H9 (cell line): Measurements from ENCODE around the gene WDR4. TPM values are rescaled to one million over a fixed set of nuclear protein-coding genes. Genes with fewer than 3 reads are reported as not detected.
A peak's percentile ranks its signal among the peaks of the same experiment; 100 is the strongest.

Experiments used
- DNase-seq: peaks from one replicate; pipeline ENCODE4 v3.0.0-alpha.2; 2017
- H2AFZ ChIP-seq: one replicate; pipeline ENCODE4 v1.6.1; 2013; ENCODE audit warnings: mild to moderate bottlenecking, low read length, control low read depth, moderate library complexity
- H2AK5ac ChIP-seq: 2 replicates; pipeline ENCODE4 v1.6.1; 2013; ENCODE audit warnings: low read length, control low read depth, mixed read lengths; ENCODE audit not compliant: insufficient read length
- H2BK120ac ChIP-seq: one replicate; pipeline ENCODE4 v1.6.1; 2013; ENCODE audit warnings: low read depth, mild to moderate bottlenecking, low read length, control low read depth, inconsistent platforms; ENCODE audit not compliant: poor library complexity, severe bottlenecking
- H2BK12ac ChIP-seq: 2 replicates; pipeline ENCODE4 v1.6.1; 2013; ENCODE audit warnings: low read length, control low read depth, mixed read lengths, low read depth; ENCODE audit not compliant: insufficient read length
- H2BK15ac ChIP-seq: 2 replicates; pipeline ENCODE4 v1.6.1; 2013; ENCODE audit warnings: low read depth, low read length, control low read depth
- H2BK20ac ChIP-seq: one replicate; pipeline ENCODE4 v1.6.1; 2013; ENCODE audit warnings: low read depth, mild to moderate bottlenecking, low read length, control low read depth, inconsistent platforms; ENCODE audit not compliant: poor library complexity, severe bottlenecking
- H2BK5ac ChIP-seq: 2 replicates; pipeline ENCODE4 v1.6.1; 2013; ENCODE audit warnings: low read length, control low read depth, mixed read lengths; ENCODE audit not compliant: insufficient read length
- H3K14ac ChIP-seq: 2 replicates; pipeline ENCODE4 v1.6.1; 2013; ENCODE audit warnings: low read length, control low read depth; ENCODE audit not compliant: insufficient read depth
- H3K18ac ChIP-seq: 2 replicates; pipeline ENCODE4 v1.6.1; 2013; ENCODE audit warnings: low read depth, mild to moderate bottlenecking, mixed read lengths, low read length, control low read depth; ENCODE audit not compliant: insufficient read length
- H3K23ac ChIP-seq: 2 replicates; pipeline ENCODE4 v1.6.1; 2013; ENCODE audit warnings: low read length, control low read depth, mixed read lengths, low read depth; ENCODE audit not compliant: insufficient read length
- H3K23me2 ChIP-seq: 2 replicates; pipeline ENCODE4 v1.6.1; 2013; ENCODE audit warnings: low read depth, mild to moderate bottlenecking, mixed read lengths, low read length, control low read depth; ENCODE audit not compliant: insufficient read length, poor library complexity, severe bottlenecking
- H3K27ac ChIP-seq: 2 replicates; pipeline ENCODE4 v1.5.1; 2013; ENCODE audit warnings: low read length, control low read depth, mixed read lengths, low read depth; ENCODE audit not compliant: insufficient read length
- H3K27me3 ChIP-seq: 2 replicates; pipeline ENCODE4 v1.6.1; 2013; ENCODE audit warnings: low read length, control low read depth, inconsistent platforms; ENCODE audit not compliant: insufficient read depth
- H3K4ac ChIP-seq: 2 replicates; pipeline ENCODE4 v1.6.1; 2013; ENCODE audit warnings: low read depth, mild to moderate bottlenecking, control low read depth, inconsistent platforms, low read length, moderate library complexity
- H3K4me1 ChIP-seq: 2 replicates; pipeline ENCODE4 v1.6.1; 2013; ENCODE audit warnings: low read length, control low read depth, inconsistent platforms; ENCODE audit not compliant: insufficient read depth
- H3K4me2 ChIP-seq: 2 replicates; pipeline ENCODE4 v1.6.1; 2013; ENCODE audit warnings: low read length, control low read depth, mixed read lengths; ENCODE audit not compliant: insufficient read length, insufficient read depth
- H3K56ac ChIP-seq: 2 replicates; pipeline ENCODE4 v1.6.1; 2013; ENCODE audit warnings: low read depth, mild to moderate bottlenecking, mixed read lengths, low read length, control low read depth; ENCODE audit not compliant: insufficient read length
- H3K79me1 ChIP-seq: 2 replicates; pipeline ENCODE4 v1.6.1; 2013; ENCODE audit warnings: low read depth, mild to moderate bottlenecking, moderate library complexity, low read length, control low read depth, inconsistent platforms; ENCODE audit not compliant: insufficient read depth, poor library complexity, severe bottlenecking
- H3K79me2 ChIP-seq: 2 replicates; pipeline ENCODE4 v1.6.1; 2013; ENCODE audit warnings: low read length, control low read depth, inconsistent platforms; ENCODE audit not compliant: insufficient read depth
- H3K9ac ChIP-seq: 2 replicates; pipeline ENCODE4 v1.6.1; 2013; ENCODE audit warnings: low read length, control low read depth, mixed read lengths; ENCODE audit not compliant: insufficient read length; ENCODE audit errors: extremely low read depth
- H3K9me3 ChIP-seq: one replicate; pipeline ENCODE4 v1.6.1; 2013; ENCODE audit warnings: low read depth, low read length, inconsistent platforms; ENCODE audit not compliant: control insufficient read depth
- H3T11ph ChIP-seq: one replicate; pipeline ENCODE4 v1.6.1; 2013; ENCODE audit warnings: mild to moderate bottlenecking, low read length, control low read depth, inconsistent platforms
- H4K20me1 ChIP-seq: one replicate; pipeline ENCODE4 v1.6.1; 2013; ENCODE audit not compliant: control insufficient read depth, insufficient read length, insufficient read depth
- H4K5ac ChIP-seq: 2 replicates; pipeline ENCODE4 v1.6.1; 2013; ENCODE audit warnings: low read depth, mild to moderate bottlenecking, mixed read lengths, low read length, control low read depth; ENCODE audit not compliant: insufficient read length
- H4K8ac ChIP-seq: replicated peaks from 2 replicates; pipeline ENCODE4 v1.6.1; 2013; ENCODE audit warnings: low read length, control low read depth, mixed read lengths, low read depth; ENCODE audit not compliant: insufficient read length
- H4K91ac ChIP-seq: 2 replicates; pipeline ENCODE4 v1.6.1; 2013; ENCODE audit warnings: low read depth, mild to moderate bottlenecking, moderate library complexity, mixed read lengths, low read length, control low read depth; ENCODE audit not compliant: insufficient read length
- H3K27ac Mint-ChIP-seq, 3 experiments: 2 replicates in 2 of 3; 3 replicates in 1 of 3; pipeline ENCODE4 v1.8.0; 2020 to 2021; ENCODE audit warnings: mixed read lengths in 3 of 3, mild to moderate bottlenecking in 1 of 3, moderate library complexity in 1 of 3
- H3K27me3 Mint-ChIP-seq: 2 replicates; pipeline ENCODE4 v1.8.0; 2021; ENCODE audit warnings: low read depth, mild to moderate bottlenecking, moderate library complexity, mixed read lengths
- H3K36me3 Mint-ChIP-seq, 3 experiments: 2 replicates in 2 of 3; 3 replicates in 1 of 3; pipeline ENCODE4 v1.8.0; 2020 to 2021; ENCODE audit warnings: low read depth in 3 of 3, mixed read lengths in 3 of 3; ENCODE audit not compliant: insufficient read depth in 1 of 3
- H3K4me1 Mint-ChIP-seq, 2 experiments: 2 replicates each; pipeline ENCODE4 v1.8.0; 2020; ENCODE audit warnings: mixed read lengths in 2 of 2
- H3K4me3 Mint-ChIP-seq, 2 experiments: 2 replicates in 1 of 2; 3 replicates in 1 of 2; pipeline ENCODE4 v1.8.0; 2020 to 2021; ENCODE audit warnings: mild to moderate bottlenecking in 2 of 2, mixed read lengths in 2 of 2, moderate library complexity in 1 of 2
- H3K9me3 Mint-ChIP-seq, 2 experiments: 2 replicates in 1 of 2; 3 replicates in 1 of 2; pipeline ENCODE4 v1.8.0; 2020; ENCODE audit warnings: mild to moderate bottlenecking in 2 of 2, mixed read lengths in 2 of 2, moderate library complexity in 1 of 2
- CTCF ChIP-seq: fragments of 200-600 bp; sonication (generic); conservative IDR thresholded peaks from 3 replicates; pipeline ENCODE4 v1.8.0; 2021; ENCODE audit warnings: antibody characterized with exemption, mild to moderate bottlenecking
- WGBS: extraction: QIAGEN DNeasy Blood & Tissue Kit; methylation state at CpG from one replicate; pipeline ENCODE4 v1.1.7; 2013; ENCODE audit warnings: missing lambda C conversion rate, low lambda C conversion rate, mixed read lengths; ENCODE audit not compliant: insufficient read length; ENCODE audit errors: extremely low coverage; 5-methylcytosine and 5-hydroxymethylcytosine counted together
- total RNA-seq: library from RNA; stranded (reverse); gene quantifications from 2 replicates; pipeline ENCODE4 v1.2.1, GENCODE V29; 2021

The WDR4 gene
- total RNA-seq, 1 experiment from 2014 or later, result 54.4 TPM

DNA sequence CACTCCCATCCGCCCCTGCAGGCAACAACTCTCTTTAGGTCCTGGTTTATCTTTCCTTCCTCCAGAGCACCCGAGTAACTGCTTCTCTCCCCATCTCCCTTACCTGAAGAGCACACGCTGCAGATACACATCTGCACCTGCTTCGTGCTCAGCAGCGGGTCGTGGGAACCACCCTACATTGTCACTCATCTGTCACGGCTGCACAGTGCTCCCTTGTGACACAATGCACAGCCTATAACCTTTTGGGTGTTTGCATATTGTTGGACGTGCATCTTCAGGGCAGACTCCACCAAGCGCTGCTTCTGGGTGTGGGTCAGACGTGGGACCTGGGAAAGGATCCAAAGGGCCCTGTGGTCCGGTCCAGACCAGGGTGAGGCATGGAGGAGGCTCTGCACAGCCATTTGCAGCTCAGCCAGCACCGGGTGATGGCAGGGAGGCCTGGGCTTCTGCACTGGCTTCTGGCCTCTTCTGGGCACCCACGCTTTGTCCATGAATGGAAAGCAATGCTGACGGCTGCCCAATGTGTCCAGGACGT lies 42.5 kb downstream of the WDR4 start:
- Histone ChIP-seq H4K5ac (no peak overlapping the region), H4K8ac (no peak overlapping the region), H3K23me2 (no peaks in the 10 kb centered on the region), H3K79me2 (no peaks in the 10 kb centered on the region), H2BK120ac (no peak overlapping the region), H2AFZ (no peak overlapping the region), H3K56ac (no peak overlapping the region), H3K9ac (no peak overlapping the region), H3K14ac (no peak overlapping the region), H3K4me1 (peaks cover 4% of the 10 kb centered on the region; the same call in 1 of the 2 replicates), H4K91ac (no peak overlapping the region), H3K23ac (no peak overlapping the region), H2AK5ac (no peak overlapping the region), H2BK12ac (no peak overlapping the region), H3K27ac (no peak overlapping the region), H3T11ph (no peak overlapping the region), H3K18ac (no peak overlapping the region), H3K4ac (no peak overlapping the region), H3K4me2 (no peak overlapping the region), H3K9me3 (no peaks in the 10 kb centered on the region), H2BK5ac (no peak overlapping the region), H2BK20ac (no peak overlapping the region), H4K20me1 (peaks cover 7% of the 10 kb centered on the region), H2BK15ac (no peak overlapping the region), H3K79me1 (no peaks in the 10 kb centered on the region), H3K27me3 (no peaks in the 10 kb centered on the region)
- no CpG with 5 or more reads among the region's 15 CpGs for WGBS
- no peak for TF ChIP-seq CTCF
- H3K36me3 Mint-ChIP-seq, result peaks cover 10 to 27% (median 18%) of the 10 kb centered on the region in 3 experiments; a peak in 5 of 7 replicates
- DNase-seq, result no peak
- no peak overlapping the region for H3K4me3 Mint-ChIP-seq
- peaks cover 24% of the 10 kb centered on the region for H3K27me3 Mint-ChIP-seq
- peaks cover 12 to 15% of the 10 kb centered on the region in 2 experiments for H3K4me1 Mint-ChIP-seq
- no peaks in the 10 kb centered on the region for H3K9me3 Mint-ChIP-seq
- H3K27ac Mint-ChIP-seq, result peak overlapping the region in 1 of 3 experiments; percentile 42; a peak in 1 of 7 replicates
